HL-60/S4 treated with phorbol 12-myristate 13-acetate at 8.2 ng/mL for 4 days and 3 days (cell line): ENCODE data around the gene SIGLEC10.
"Not testable (repeated sequence)": the region's sequence is repeated elsewhere in the genome, so short reads cannot be mapped to it uniquely, and the experiment has no call there.

Experiments
- in situ Hi-C: fragments of 300-500 bp; cut with MboI; formaldehyde crosslinking; loops from 2 replicates; pipeline ENCODE4 v1.15.0; 2022; ENCODE audit warnings: low sequenced_read_pairs

Gene SIGLEC10, protein sequence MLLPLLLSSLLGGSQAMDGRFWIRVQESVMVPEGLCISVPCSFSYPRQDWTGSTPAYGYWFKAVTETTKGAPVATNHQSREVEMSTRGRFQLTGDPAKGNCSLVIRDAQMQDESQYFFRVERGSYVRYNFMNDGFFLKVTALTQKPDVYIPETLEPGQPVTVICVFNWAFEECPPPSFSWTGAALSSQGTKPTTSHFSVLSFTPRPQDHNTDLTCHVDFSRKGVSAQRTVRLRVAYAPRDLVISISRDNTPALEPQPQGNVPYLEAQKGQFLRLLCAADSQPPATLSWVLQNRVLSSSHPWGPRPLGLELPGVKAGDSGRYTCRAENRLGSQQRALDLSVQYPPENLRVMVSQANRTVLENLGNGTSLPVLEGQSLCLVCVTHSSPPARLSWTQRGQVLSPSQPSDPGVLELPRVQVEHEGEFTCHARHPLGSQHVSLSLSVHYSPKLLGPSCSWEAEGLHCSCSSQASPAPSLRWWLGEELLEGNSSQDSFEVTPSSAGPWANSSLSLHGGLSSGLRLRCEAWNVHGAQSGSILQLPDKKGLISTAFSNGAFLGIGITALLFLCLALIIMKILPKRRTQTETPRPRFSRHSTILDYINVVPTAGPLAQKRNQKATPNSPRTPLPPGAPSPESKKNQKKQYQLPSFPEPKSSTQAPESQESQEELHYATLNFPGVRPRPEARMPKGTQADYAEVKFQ

DNA sequence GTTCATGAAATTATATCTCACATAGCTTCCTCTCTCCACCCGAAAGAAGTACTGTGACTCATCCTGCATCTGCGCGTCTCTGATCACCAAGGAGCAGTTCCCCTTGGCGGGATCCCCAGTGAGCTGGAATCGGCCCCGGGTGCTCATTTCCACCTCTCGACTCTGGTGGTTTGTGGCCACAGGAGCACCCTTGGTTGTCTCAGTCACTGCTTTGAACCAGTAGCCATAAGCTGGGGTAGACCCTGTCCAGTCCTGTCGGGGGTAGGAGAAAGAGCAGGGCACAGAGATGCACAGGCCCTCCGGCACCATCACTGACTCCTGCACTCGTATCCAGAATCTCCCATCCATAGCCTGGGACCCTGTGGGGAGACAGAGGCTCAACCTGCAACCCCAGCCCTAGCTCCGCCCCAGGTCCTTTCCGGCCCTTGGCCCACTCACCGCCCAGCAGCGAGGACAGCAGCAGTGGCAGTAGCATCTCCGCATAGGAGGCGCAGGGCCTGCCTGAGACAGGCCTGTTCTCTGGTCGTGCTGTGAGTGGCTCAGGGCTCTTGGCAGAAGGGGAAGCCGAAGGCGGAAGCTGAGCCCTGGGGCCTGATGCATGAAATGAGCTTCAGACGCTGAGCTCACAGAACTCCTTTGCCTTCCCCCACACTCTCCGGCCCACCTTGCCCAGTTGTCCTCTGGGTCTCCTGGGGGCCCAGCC is at the start of gene SIGLEC10:
Gene SIGLEC10, minus strand, starts transcription at position 536 of the 703 bp plus-strand sequence. Its CDS starts 61 bp downstream, at position 475.
- in situ Hi-C loops = no loop called here

DNA sequence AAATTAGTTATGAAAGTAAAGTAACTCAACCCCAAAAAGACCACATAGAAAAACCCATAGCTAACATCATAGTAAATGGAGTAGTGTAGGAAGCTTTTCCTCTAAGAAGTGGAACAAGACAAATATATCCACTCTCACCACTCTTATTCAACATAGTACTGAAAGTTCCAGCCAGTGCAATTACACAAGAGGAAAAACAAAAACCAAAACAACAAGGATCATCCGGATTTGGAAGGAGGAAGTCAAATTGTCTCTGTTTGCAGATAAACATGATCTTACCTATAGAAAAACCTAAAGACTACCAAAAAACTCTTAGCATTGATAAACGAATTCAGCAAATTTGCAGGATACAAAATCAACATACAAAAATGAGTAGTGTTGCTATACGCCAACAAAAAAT is 49.3 kb upstream of the SIGLEC10 start:
- in situ Hi-C loops = no loop called here

DNA sequence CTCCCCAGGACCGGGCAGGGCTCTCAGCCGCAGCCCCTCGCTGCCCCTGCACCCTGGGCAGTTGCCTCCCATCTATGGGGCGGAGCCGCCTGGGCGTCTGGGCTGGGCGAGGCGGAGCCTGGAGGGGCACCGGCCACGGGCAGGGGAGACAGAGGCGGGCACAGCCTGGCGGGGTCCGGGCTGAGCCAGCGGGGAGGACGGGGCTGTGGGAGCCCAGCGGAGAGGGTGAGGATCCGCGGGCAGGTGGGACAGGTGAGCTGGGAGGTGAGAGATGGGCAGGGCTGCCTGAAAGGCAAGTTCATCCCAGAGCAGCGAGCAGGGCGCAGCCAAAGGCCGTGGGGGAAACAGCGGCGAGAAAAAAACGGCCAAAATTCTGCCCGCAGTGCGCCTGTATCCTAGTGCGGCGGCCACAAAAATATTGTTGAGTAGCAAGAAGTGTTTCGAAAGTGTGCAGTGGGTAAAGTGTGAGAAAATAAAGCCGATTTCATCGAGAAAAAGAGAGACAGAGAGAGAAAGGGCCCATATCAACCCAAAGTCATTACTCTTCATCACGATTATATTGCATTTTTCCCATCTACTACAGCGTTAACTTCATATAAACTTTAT is 46.6 kb upstream of the SIGLEC10 start:
- in situ Hi-C loops = not testable (repeated sequence)

DNA sequence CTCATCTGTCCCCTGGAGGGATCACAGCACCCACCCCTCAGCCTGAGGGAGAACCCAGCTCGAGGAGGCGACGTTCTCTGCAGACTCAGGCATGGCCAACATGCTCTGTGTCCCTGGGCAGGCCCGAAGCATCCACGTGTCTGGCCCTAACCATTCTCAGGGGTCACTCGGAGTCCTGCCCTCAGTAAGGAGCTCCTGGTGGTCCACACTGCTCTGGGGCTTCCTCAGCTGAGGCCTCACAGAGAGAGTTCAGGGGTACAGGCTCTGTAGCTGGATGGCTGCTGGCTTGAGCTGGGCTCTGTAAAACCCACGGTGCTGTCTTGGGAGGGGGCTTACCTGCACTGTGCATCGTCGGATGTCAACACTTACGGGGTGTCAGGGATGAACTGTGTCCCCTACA is 45.2 kb upstream of the SIGLEC10 start:
- in situ Hi-C loops = no loop called here

DNA sequence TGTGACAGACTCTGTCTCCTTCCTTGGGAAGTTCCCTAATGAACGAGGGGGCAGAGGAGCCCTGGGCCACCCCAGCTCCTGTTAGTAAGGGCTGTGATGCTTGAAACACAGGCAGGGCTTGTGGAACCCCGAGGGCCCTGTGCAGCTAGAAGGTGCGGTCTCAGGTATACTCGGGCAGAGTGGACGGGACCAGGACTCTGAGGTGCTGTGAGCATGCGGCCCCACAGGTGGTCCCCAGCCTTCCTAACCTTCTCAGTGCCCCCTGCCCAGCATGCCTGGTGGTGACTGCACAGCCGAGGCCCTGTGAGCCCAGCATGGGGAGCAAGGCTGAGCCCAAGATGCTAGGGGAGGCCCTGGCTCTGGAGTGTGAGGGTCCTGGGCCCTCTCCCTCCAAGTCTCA is 44.8 kb upstream of the SIGLEC10 start:
- in situ Hi-C loops = no loop called here

DNA sequence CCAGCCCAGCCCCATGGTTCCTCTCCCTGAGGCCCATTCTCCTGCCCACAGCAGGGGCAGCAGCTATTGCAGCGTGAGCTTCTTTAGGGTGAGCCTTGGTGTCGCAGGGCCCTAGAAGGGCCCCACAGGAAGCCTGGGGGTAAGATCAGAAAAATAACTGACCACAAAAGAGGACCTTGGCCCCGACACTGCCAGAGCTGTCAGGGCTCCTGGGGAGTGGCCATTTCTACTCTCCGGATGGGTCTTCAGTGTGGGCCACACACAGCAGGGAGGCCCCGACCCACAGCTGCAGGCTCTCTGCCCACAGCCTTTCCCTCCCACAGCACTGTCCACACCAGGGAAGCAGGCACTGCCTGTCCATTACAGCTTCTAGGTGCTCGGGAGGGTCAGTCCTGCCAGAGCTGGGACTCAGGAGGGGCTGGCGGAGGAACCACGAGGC is 44.3 kb upstream of the SIGLEC10 start:
- in situ Hi-C loops = no loop called here

DNA sequence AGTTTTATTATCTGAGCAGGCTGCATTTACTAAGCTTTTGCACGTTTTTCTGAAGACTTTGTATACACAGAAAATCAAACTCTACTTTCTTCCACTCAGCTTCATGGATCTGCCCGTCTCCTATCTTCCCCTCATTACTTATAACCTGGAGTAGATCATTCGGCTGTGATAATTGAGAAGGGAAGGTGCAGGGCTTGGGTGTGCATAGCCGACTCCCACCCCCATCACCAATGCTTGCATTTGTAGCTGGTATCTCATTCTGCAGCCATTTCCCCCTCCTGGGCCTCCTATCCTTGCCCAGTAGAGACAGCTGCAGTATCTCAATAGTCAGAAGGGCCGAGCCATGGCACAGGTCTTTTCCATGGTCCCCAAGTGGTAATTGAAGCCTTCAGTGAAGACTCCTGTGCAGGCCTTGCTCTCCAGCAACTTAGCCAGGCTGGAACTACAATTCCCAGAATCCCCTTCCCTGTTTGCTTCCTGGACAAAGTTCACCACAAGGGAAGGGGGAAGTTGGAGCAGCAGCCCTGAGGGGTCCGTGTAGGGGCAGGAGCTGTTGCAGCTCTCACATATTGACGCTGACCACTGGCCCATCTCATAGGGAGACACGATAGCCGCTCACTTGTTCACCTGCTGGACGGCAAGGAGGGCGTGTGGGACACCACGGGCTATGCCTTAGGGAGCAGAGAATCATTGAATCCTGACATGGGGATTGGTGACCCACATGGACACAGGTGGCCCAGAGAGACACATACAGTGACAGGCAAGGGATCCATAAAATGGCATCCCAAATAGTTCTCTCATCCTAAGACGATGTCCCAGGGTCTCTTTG is 42.9 kb upstream of the SIGLEC10 start:
- in situ Hi-C loops = no loop called here

DNA sequence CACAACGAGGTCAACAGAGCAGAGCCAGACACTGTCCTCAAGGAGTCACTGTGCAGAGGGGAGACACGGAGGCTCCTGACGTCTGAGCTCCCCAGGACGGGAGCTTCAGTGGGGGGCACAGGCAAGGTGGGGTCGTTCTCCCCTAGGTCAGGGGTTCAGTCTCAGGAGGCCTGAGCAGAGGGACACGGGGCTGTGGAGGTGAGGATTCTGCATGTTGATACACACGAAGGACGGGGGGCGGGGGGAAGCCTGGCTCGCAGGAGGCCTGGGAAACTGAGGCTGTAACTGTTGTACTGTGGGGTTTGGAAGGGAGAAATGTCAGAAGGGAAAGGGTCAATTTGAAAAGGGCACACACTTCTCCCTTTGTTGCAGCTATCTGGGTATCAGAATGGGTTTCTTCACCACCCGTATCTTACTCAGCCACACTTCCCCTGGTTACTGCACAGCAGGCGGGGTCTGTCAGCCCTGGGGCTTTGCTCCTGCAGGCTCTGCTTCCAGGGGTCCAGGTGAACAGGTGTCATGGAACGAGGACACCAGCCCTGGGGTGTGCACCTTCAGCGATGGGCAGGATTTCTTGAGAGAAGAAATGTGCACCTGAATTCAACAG is 41.6 kb upstream of the SIGLEC10 start:
- in situ Hi-C loops = no loop called here

DNA sequence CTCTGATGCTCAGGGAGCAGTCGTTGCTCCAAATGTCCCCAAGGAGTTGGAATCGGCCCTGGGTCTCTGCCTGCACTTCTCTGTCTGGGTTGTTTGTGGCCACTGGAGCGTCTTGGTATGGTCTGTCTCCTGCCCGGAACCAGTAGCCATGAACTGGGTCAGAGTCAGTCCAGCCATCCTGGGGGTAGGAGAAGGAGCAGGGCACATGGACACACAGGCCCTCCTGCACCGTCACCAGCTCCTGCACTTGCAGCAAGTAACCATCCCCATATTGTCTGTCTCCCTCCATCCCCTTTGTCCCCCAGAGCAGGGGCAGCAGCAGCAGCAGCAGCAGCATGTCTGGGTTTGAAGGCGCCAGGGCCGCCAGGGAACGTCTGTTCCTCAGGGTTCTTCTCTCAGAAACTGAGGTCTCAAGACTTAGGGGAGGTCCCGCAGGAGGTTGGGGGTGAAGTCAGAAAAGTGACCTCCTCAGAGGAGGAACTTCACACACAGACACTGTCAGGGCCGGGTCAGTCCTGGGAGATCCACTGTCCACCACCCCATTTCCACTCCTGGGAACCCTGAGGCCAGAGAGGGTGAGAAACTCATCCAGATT is 40.7 kb upstream of the SIGLEC10 start, which contains the start of gene SIGLEC8:
Gene SIGLEC8, minus strand, starts transcription at position 404 of the 595 bp plus-strand sequence. Its CDS starts 67 bp downstream, at position 337.
- in situ Hi-C loops = no loop called here

DNA sequence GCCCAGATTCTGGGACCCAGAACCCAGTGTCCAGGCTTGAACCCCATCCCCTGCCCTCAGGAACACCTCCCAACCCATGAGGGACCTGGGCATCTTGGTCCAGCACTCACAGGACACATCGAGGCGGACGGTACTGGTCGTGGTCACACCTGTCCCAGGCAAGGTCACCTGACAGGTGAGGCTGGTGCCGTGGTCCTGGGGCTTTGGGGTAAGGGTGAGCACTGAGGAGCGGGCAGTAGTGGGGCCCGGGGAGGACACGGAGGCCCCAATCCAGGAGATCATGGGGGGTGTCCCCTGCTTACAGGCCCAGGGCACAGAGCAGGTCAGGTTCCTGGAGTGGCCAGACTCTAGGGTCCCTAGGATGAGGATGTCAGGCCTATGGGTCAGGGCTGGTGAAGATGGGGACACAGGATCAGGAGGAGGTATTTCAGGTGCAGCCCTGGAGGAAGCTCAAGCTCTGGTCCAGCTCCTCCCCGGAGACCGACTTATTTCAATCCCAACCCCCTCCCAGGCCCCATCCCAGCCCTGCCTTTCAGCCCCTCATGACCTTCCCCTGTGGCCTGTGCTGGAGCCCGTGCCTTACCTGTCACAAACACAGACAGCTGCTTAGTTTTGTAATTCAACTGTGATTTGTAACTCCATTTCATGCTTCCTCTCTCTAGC is 40.0 kb upstream of the SIGLEC10 start:
- in situ Hi-C loops = no loop called here

DNA sequence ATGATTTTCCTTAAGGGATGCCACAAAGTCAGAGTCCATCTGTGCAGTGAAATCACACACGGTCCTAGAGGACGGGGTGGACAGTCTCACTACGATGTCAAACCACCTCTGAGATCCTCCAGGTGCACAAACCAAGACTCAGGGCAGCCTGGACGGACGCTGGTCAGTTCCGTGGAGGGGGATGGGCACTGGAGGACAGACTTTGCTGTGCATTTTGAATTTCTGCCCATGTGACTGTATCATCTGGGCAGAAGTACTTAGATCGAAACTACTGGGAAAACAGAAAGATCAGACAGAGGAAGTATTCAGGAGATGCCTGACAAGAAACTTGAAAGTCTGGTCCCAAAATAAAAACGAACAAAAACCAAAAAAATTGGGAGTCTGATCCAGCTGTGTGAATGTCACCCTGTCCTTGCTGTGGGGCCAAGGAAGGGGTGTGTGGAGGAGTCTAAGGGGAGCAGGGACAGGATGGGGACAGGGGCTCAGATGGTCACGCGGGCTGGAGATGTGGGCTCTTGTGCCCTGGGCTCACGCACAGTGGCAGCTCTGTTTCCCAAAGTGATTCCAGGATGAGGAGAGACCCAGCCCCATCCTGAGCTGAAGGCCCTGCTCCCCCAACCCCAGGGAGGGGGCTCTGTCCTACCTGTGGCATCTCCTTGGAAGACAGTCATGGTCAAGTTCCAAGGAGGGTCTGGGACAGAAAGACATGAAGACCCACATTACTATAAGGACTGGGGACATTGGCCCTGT is 39.3 kb upstream of the SIGLEC10 start:
- in situ Hi-C loops = no loop called here

DNA sequence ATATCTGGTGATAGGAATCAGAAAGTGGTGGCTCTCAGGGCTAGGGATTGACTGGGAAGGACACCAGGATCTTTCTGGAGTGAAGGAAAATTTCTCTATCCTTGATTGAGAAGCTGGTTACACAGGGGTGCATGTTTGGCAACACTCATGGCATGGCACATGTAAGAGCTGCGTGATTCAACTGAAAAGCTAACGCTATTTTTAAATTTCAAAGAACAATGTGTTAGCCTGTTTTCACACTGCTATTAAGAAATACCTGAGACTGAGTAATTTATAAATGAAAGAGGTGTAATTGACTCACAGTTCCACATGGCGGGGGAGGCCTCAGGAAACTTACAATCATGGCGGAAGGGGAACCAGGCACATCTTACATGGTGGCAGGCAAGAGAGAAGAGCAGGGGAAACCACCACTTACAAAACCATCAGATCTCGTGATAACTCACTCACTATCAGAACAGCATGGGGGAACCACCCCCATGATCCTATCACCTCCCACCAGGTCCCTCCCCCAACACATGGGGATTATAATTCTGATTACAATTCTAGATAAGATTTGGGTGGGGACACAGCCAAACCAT is 33.4 kb upstream of the SIGLEC10 start:
- in situ Hi-C loops = no loop called here

DNA sequence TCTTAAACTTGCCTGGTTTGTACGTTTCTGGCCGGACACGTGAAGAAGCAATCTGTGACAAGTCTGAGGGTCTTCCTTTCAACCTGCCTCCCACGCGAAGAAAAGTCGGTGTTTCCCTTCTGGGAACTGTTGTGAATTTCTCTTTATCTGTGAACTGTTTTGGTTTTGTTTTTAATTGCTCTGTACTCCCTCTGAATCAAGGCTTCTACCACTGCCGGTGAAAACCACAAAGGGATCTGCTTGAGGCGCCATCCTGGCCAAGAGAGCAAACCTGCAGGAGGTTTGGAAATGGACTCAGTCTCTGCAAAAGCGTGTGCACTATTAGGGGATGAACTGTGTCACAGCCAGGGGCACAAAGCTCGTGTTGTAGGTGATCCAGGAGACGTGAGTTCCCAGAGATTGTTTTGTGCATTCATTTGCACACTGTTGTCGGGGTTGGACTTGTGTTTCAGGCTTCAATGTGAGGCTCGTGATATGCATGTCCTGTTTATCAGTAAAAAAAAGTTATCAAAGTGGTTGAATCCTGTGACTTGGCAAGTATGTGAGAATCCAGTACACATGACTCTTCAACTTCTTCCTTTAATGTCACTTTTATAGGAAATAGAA is 31.1 kb upstream of the SIGLEC10 start:
- in situ Hi-C loops = no loop called here

DNA sequence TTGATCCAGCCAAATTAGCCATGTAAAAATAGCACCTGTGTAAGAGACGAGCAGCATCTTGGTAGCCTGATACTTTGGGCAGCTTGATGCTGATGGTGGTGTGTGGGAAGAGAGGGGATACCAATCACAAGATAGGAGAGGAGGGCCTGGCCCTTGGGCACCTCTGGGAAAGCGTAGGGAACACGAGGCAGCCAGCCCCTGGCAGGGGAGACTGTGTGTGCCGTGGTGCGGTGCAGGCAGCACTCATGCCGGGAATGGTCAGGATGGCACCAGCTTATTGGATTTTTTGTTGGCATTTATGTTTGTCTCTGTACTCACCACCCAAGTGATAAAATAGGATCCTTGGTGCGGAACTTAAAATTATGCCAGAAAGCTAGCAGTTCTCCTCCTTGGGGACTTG is 30.6 kb upstream of the SIGLEC10 start:
- in situ Hi-C loops = no loop called here

DNA sequence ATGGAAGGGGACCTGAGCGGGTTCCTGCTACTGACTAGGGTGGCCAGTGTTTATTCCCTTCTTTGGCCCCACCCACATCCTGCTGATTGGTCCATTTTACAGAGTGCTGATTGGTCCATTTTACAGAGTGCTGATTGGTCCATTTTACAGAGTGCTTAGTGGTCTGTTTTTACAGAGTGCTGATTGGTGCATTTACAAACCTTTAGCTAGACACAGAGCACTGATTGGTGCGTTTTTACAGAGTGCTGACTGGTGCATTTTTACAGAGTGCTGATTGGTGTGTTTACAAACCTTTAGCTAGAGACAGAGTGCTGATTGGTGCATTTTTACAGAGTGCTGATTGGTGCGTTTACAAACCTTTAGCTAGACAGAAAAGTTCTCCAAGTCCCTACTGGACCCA is 30.1 kb upstream of the SIGLEC10 start:
- in situ Hi-C loops = not testable (repeated sequence)

DNA sequence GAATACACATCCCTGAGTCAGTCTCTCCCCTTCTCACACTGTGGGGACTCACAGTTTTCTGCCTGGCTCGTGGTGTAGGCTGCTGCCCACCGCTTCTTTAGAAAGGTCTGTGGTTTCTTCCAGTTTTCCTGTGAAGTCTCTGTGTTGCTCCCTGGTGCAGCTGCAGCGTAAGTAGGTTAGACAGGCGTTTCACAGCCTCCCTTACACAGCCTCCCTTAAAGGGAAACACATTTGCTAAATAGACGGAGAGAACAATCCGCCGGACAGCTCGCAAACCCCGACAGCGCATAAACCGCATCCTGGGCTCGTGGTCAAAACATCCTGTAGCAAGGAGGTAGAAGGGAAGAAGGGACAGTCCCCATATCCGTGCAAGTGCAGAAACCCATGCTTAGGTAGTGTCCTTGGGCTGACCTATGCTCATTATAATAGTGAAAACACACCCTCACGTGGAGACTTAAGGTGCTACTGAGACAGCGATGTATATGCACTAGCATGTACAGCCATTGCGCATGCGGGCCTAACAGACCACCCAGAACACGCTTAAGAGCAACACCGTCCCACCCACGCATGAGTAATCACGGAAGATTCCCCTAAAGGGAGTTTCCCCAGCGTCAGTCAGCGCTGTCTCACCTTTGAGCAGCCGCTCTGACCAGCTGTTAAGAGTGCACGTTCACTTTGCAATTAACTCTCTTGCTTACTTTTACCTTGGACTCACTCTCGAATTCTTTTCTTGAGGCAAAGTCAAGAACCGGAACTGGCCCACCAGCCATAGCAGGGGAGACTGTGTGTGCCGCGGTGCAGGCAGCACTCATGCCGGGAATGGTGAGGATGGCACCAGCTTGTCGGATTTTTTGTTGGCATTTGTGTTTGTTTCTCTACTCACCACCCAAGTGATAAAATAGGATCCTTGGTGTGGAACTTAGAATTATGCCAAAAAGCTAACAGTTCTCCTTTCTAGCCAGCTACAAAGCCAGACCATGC is 24.3 kb upstream of the SIGLEC10 start:
- in situ Hi-C loops = no loop called here
